SK-N-SH (cell line): ENCODE measurements around the gene KIF6. TPM values are rescaled to one million over a fixed set of nuclear protein-coding genes. Genes with fewer than 3 reads are reported as not detected.

Experiments
- CTCF ChIA-PET: fragments of 300-600, 350-600 bp; formaldehyde crosslinking; extraction: SDS; loops from one replicate; lab custom pipeline; 2021; lab: Yijun Ruan, JAX
- POLR2A ChIA-PET: fragments of 350-600 bp; sonication (Branson Sonifier 250); formaldehyde crosslinking; extraction: SDS; loops from one replicate; lab custom pipeline; 2020; ENCODE audit warnings: antibody characterized with exemption, inconsistent platforms; lab: Yijun Ruan, JAX
- DNase-seq: peaks from one replicate; pipeline ENCODE4 v3.0.0; 2012
- H2AFZ ChIP-seq: fragments of 200-600 bp; sonication (generic); 2 replicates; pipeline ENCODE4 v1.8.1; 2016; ENCODE audit warnings: antibody characterized with exemption, mild to moderate bottlenecking, low read depth
- H3F3A ChIP-seq: fragments of 200-600 bp; sonication (generic); replicated peaks from 2 replicates; pipeline ENCODE3; 2016; ENCODE audit warnings: antibody characterized with exemption, mild to moderate bottlenecking; ENCODE audit not compliant: insufficient read depth
- H3K27ac ChIP-seq, 2 experiments: fragments of 200-500 bp in 1 of 2; fragments of 200-600 bp in 1 of 2; sonication (Bioruptor generic) in 1 of 2; sonication (generic), shearing (Covaris generic) in 1 of 2; 2 replicates each; pipeline versions ENCODE4 v1.5.1 to v1.6.1; 2014 to 2016; ENCODE audit warnings: low read depth in 2 of 2, inconsistent platforms in 1 of 2, low read length in 1 of 2, mild to moderate bottlenecking in 1 of 2, mixed read lengths in 1 of 2
- H3K27me3 ChIP-seq: fragments of 200-600 bp; sonication (generic), shearing (Covaris generic); 2 replicates; pipeline ENCODE4 v1.6.1; 2016; ENCODE audit warnings: mixed run types; ENCODE audit not compliant: insufficient read depth
- H3K36me3 ChIP-seq, 2 experiments: fragments of 200-500 bp in 1 of 2; fragments of 200-600 bp in 1 of 2; sonication (Bioruptor generic) in 1 of 2; sonication (generic) in 1 of 2; replicated peaks in 1 of 2; 2 replicates each; pipeline versions ENCODE3 to v1.5.1; 2014 to 2016; ENCODE audit warnings: low read length in 1 of 2, mild to moderate bottlenecking in 1 of 2; ENCODE audit not compliant: insufficient read depth in 2 of 2, control insufficient read depth in 1 of 2
- H3K4me1 ChIP-seq, 2 experiments: fragments of 200-500 bp in 1 of 2; fragments of 200-600 bp in 1 of 2; sonication (Bioruptor generic) in 1 of 2; sonication (generic), shearing (Covaris generic) in 1 of 2; 2 replicates each; pipeline versions ENCODE4 v1.5.1 to v1.6.1; 2014 to 2016; ENCODE audit warnings: low read depth in 1 of 2, low read length in 1 of 2, mixed run types in 1 of 2; ENCODE audit not compliant: insufficient read depth in 2 of 2, control insufficient read depth in 1 of 2
- H3K4me2 ChIP-seq: fragments of 200-600 bp; sonication (generic), shearing (Covaris generic); 2 replicates; pipeline ENCODE4 v1.6.1; 2017; ENCODE audit warnings: mixed run types
- H3K4me3 ChIP-seq, 2 experiments: fragments of 200-500 bp in 1 of 2; fragments of 200-600 bp in 1 of 2; sonication (Bioruptor generic) in 1 of 2; sonication (generic), shearing (Covaris generic) in 1 of 2; 2 replicates each; pipeline versions ENCODE4 v1.5.1 to v1.8.1; 2014 to 2016; ENCODE audit warnings: low read depth in 2 of 2, inconsistent platforms in 1 of 2, low read length in 1 of 2, mild to moderate bottlenecking in 1 of 2, mixed read lengths in 1 of 2, moderate library complexity in 1 of 2
- H3K79me2 ChIP-seq: fragments of 200-600 bp; sonication (generic); 2 replicates; pipeline ENCODE4 v1.8.1; 2017; ENCODE audit warnings: mild to moderate bottlenecking; ENCODE audit not compliant: insufficient read depth
- H3K9ac ChIP-seq: fragments of 200-600 bp; sonication (generic); 2 replicates; pipeline ENCODE4 v1.6.1; 2017; ENCODE audit warnings: mixed run types
- H3K9me2 ChIP-seq: fragments of 200-600 bp; sonication (generic); 2 replicates; pipeline ENCODE4 v1.6.1; 2017; ENCODE audit warnings: mixed run types
- H3K9me3 ChIP-seq: fragments of 200-600 bp; sonication (generic); 2 replicates; pipeline ENCODE4 v1.6.1; 2017; ENCODE audit warnings: mixed run types, mild to moderate bottlenecking, moderate library complexity
- H4K20me1 ChIP-seq: fragments of 200-600 bp; sonication (generic); 2 replicates; pipeline ENCODE4 v1.6.1; 2017; ENCODE audit warnings: mild to moderate bottlenecking, mixed run types; ENCODE audit not compliant: insufficient read depth
- CTCF ChIP-seq: fragments of 200-600 bp; sonication (generic); IDR thresholded peaks from 2 replicates; pipeline ENCODE4 v1.6.1; 2017; ENCODE audit warnings: antibody characterized with exemption, mild to moderate bottlenecking, moderate library complexity
- EZH2phosphoT487 ChIP-seq: fragments of 200-600 bp; sonication (generic); IDR thresholded peaks from 2 replicates; pipeline ENCODE4 v1.6.1; 2017; ENCODE audit warnings: low read depth, mixed run types, mild to moderate bottlenecking, antibody characterized with exemption, moderate library complexity, borderline replicate concordance
- FOXJ3 ChIP-seq: sonication (generic); formaldehyde crosslinking; IDR thresholded peaks from 2 replicates; pipeline ENCODE4 v1.5.1; 2020; ENCODE audit warnings: mild to moderate bottlenecking, missing genetic modification reagents
- GATA2 ChIP-seq: sonication (generic); formaldehyde crosslinking; IDR thresholded peaks from 2 replicates; pipeline ENCODE4 v1.5.0; 2020; ENCODE audit warnings: mild to moderate bottlenecking, missing genetic modification reagents
- MAX ChIP-seq: IDR thresholded peaks from 2 replicates; pipeline ENCODE4 v1.4.0; 2012; ENCODE audit warnings: low read depth
- MXI1 ChIP-seq: IDR thresholded peaks from 2 replicates; pipeline ENCODE4 v1.6.1; 2012; ENCODE audit warnings: mild to moderate bottlenecking, low read depth, low read length, improper control_type of control experiment
- RAD21 ChIP-seq: IDR thresholded peaks from 2 replicates; pipeline ENCODE4 v1.6.1; 2012; ENCODE audit warnings: mild to moderate bottlenecking, low read length
- RXRA ChIP-seq: IDR thresholded peaks from 2 replicates; pipeline ENCODE4 v1.4.0; 2012; ENCODE audit warnings: low read depth, mild to moderate bottlenecking, borderline replicate concordance
- SMC3 ChIP-seq: IDR thresholded peaks from 2 replicates; pipeline ENCODE4 v1.6.1; 2012; ENCODE audit warnings: low read depth, low read length, improper control_type of control experiment
- TCF12 ChIP-seq: IDR thresholded peaks from 2 replicates; pipeline ENCODE4 v1.4.0; 2012
- YY1 ChIP-seq: IDR thresholded peaks from 2 replicates; pipeline ENCODE4 v1.4.0; 2012; ENCODE audit warnings: low read depth, mild to moderate bottlenecking
- WGBS: methylation state at CpG from one replicate; pipeline ENCODE4 v1.1.6; 2017; ENCODE audit warnings: low lambda C conversion rate; 5-methylcytosine and 5-hydroxymethylcytosine counted together
- polyA plus RNA-seq, 3 experiments: library from polyadenylated mRNA; depleted of rRNA; stranded (reverse); fragments of >200 nt; gene quantifications; 2 replicates each; pipeline ENCODE4 v1.2.3, GENCODE V29; 2012
- TF ChIP-seq, protein P1 (sequence below): IDR thresholded peaks from 2 replicates; pipeline ENCODE4; 2012
- TF ChIP-seq, protein P2 (sequence below): IDR thresholded peaks from 2 replicates; pipeline ENCODE4 v1.4.0; 2012; ENCODE audit warnings: low read depth, borderline replicate concordance
- TF ChIP-seq, protein P3 (sequence below): IDR thresholded peaks from 2 replicates; pipeline ENCODE4 v1.6.1; 2012; ENCODE audit warnings: mild to moderate bottlenecking, low read depth, low read length, moderate library complexity

KIF6 gene
- polyA plus RNA-seq, 1 of the 3 experiments (the other 2 are of a cell fraction) = 0.13 TPM

GRCh38 chr6:39466631-39467030, 258.6 kb downstream of the KIF6 start:
- Histone ChIP-seq H3K4me2 (no peak overlapping the region), H3K27ac (no peak overlapping the region), H3K9ac (no peak overlapping the region), H3K27me3 (no peaks in the 10 kb centered on the region), H3K9me2 (no peaks in the 10 kb centered on the region), H3K4me3 (no peak overlapping the region), H2AFZ (no peak overlapping the region), H3K4me1 (peaks cover 0 to 9% of the 10 kb centered on the region in 2 experiments; a peak in 2 of 4 replicates), H3K79me2 (no peaks in the 10 kb centered on the region), H3F3A (no peaks in the 10 kb centered on the region), H3K9me3 (no peaks in the 10 kb centered on the region), H3K36me3 (no peaks in the 10 kb centered on the region), H4K20me1 (0 out of 2 replicates have a peak, but pooled peaks cover 3% of the 10 kb centered on the region)
- ChIA-PET CTCF (no interaction called here), POLR2A (no interaction called here)
- 60% methylated on average over 1 of the region's 1 CpG for WGBS
- no peak for DNase-seq
- no peak for TF ChIP-seq SMC3
- TF ChIP-seq GATA2 (CRISPR knock-in tag) = no peak
- TF ChIP-seq, protein P1, sequence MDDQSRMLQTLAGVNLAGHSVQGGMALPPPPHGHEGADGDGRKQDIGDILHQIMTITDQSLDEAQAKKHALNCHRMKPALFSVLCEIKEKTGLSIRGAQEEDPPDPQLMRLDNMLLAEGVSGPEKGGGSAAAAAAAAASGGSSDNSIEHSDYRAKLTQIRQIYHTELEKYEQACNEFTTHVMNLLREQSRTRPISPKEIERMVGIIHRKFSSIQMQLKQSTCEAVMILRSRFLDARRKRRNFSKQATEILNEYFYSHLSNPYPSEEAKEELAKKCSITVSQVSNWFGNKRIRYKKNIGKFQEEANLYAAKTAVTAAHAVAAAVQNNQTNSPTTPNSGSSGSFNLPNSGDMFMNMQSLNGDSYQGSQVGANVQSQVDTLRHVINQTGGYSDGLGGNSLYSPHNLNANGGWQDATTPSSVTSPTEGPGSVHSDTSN = no peak
- no peak for TF ChIP-seq RXRA
- TF ChIP-seq, protein P2, sequence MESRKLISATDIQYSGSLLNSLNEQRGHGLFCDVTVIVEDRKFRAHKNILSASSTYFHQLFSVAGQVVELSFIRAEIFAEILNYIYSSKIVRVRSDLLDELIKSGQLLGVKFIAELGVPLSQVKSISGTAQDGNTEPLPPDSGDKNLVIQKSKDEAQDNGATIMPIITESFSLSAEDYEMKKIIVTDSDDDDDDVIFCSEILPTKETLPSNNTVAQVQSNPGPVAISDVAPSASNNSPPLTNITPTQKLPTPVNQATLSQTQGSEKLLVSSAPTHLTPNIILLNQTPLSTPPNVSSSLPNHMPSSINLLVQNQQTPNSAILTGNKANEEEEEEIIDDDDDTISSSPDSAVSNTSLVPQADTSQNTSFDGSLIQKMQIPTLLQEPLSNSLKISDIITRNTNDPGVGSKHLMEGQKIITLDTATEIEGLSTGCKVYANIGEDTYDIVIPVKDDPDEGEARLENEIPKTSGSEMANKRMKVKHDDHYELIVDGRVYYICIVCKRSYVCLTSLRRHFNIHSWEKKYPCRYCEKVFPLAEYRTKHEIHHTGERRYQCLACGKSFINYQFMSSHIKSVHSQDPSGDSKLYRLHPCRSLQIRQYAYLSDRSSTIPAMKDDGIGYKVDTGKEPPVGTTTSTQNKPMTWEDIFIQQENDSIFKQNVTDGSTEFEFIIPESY = no peak
- TF ChIP-seq YY1 = no peak
- TF ChIP-seq RAD21 = no peak
- no peak for TF ChIP-seq CTCF
- no peak for TF ChIP-seq TCF12
- TF ChIP-seq FOXJ3 (CRISPR knock-in tag) = no peak
- TF ChIP-seq, protein P3, sequence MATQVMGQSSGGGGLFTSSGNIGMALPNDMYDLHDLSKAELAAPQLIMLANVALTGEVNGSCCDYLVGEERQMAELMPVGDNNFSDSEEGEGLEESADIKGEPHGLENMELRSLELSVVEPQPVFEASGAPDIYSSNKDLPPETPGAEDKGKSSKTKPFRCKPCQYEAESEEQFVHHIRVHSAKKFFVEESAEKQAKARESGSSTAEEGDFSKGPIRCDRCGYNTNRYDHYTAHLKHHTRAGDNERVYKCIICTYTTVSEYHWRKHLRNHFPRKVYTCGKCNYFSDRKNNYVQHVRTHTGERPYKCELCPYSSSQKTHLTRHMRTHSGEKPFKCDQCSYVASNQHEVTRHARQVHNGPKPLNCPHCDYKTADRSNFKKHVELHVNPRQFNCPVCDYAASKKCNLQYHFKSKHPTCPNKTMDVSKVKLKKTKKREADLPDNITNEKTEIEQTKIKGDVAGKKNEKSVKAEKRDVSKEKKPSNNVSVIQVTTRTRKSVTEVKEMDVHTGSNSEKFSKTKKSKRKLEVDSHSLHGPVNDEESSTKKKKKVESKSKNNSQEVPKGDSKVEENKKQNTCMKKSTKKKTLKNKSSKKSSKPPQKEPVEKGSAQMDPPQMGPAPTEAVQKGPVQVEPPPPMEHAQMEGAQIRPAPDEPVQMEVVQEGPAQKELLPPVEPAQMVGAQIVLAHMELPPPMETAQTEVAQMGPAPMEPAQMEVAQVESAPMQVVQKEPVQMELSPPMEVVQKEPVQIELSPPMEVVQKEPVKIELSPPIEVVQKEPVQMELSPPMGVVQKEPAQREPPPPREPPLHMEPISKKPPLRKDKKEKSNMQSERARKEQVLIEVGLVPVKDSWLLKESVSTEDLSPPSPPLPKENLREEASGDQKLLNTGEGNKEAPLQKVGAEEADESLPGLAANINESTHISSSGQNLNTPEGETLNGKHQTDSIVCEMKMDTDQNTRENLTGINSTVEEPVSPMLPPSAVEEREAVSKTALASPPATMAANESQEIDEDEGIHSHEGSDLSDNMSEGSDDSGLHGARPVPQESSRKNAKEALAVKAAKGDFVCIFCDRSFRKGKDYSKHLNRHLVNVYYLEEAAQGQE = no peak
- TF ChIP-seq MAX = no peak
- TF ChIP-seq MXI1 = no peak
- TF ChIP-seq EZH2phosphoT487 = no peak
